HG02678 (cell line): ENCODE measurements around the gene DUT.

Source experiments
- ATAC-seq: cut with Tn5 transposase; IDR thresholded peaks from one replicate; pipeline ENCODE4 v1.9.1; 2021; ENCODE audit warnings: mild to moderate bottlenecking, moderate library complexity; ENCODE audit not compliant: unreplicated experiment

Gene DUT

DNA sequence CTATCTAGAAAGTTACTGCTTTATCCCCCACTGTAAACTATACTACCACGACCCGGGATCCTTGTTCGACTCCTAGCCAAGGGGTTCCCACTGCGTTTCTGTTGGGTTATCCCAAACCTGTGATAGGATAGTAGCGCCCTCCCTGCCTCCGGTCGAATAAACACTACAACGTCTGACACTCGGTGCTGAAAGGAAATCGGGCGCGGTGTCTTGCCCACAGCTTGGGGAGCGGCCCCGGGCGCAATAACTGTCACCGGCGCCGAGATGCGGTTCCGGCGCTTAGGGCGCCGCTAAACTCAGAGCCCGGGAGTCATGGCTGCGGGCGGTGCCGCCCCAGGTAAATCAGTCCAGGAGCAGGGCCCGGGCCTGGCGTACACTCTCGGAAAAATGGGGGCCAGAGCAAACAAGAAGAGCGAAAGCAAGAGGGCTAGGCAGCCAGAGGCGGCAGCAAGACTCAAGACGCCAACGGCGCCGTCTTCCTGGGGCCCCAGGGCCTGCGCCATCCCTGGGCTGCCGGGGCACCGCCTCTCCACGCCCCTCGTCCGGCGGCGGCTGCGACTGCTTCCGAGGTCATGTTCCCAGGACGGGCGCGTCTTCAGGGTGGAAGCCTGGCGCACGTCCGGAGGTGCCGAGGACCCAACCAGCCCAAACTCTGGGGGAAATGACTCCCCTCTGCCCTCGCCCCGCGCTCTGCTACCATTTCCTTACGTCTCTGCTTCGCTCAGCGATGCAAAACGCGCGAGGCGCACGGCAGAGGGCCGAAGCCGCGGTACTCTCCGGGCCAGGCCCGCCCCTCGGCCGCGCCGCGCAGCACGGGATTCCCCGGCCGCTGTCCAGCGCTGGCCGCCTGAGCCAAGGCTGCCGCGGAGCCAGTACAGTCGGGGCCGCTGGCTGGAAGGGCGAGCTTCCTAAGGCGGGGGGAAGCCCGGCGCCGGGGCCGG is at the start of gene DUT:
DUT (plus strand) TSS at position 575 of the 941 bp plus-strand sequence; CDS start at position 662, 87 bp downstream.
- ATAC-seq = peak; percentile 85

DNA sequence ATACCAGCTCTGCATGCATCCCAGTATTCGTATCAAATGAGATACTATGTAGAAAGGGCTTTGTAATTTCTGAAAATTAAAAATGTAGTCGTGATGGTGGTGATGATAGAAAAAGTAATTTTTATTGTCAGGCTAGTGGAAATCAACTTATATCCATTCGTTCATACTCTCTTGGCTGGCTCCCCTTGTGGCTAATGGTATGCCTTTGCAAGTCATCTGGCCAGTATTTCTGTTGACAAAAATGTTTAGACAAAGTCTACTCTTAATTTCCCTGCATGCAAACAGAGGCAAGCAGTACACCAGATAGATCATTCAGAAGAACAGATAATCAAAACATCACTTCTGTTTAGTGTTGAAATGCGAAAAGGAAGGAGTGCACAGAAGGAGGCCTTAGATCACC is 49.6 kb upstream of the DUT start:
- no peak for ATAC-seq

DNA sequence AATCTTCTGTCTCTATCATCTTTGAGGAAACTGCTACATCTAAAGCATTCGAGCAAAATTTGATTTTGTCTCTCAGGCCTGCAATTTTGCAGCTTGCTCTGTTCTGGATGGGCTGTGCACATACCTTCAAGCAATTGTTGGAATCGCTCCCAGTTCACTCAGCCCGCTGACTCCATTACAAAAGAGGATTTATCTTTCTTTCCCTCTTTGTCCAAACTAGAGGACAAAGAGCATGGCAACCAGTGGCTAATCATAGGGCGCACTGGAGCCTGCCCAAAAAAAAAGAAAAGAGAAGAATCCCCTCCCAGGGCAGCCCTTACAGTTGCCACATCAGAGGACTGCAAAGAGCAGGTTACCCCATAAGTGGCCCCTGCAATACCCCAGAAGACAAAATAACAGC is 49.0 kb upstream of the DUT start:
- no peak for ATAC-seq

GRCh38 chr15:48283396-48284145 is 47.7 kb upstream of the DUT start:
- ATAC-seq = no peak

DNA sequence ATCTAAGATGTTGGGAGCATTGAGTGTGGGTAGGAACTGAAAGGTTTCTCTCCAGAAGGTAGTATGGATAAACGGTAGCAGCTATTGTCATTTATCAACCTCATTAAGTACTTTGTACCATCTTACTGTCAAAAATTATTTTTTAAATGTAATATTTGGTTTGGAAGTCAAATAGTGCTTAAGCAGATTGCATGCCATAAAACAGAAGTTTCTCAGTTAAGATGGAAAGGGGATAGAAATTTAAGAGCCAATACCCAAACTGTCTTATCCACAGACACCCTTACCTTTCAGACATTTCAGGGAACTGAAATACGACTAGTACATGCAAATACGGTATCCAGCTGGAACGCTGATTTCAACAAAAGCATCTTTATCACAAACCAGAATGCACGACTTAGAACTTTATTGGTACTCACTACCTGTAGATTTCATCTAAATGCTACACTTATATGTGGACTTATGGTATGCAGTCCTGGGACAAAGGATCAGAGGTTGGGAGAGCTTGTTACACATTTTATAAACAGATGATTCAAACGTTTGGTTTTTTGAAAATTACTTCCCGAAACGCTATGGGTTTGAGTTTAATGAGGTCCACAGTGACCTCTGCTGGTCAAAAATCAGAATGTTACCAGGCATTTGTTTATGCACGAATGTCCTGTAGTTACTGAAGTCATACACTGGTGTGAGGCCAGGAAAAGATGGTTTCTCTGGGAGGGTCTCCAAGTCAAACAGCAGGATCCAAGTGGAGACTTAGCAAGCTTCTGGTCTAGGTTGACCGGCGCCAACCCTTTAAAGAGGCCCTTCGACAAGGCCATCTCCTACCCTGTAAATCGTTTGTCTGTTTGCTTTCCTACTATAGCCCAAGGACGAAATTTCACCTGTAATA is 45.7 kb upstream of the DUT start:
- ATAC-seq = peak; percentile 76

- ATAC-seq = no peak
Measured at GRCh38 chr15:48289628-48290027, 41.6 kb upstream of the DUT start.

DNA sequence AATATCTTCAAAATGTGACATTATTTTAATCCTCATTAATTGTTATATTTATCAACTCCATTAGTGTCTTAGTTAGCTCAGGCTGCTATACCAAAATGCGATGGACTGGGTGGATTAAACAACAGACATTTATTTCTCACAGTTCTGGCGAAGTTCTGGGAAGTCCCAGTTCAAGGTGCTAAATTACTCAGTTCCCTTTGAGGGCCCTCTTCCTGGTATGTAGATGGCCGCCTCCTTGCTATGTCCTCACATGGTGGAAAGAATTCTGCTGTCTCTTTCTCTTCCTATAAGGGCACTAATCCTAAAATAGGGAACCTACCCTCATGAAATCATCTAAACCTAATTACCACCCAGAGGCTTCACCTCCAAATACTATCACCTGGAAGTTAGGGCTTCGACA is 38.8 kb upstream of the DUT start:
- ATAC-seq = no peak

GRCh38 chr15:48297668-48298067 is 33.6 kb upstream of the DUT start:
- ATAC-seq = no peak

GRCh38 chr15:48298914-48299313 is 32.3 kb upstream of the DUT start:
- ATAC-seq = no peak

DNA sequence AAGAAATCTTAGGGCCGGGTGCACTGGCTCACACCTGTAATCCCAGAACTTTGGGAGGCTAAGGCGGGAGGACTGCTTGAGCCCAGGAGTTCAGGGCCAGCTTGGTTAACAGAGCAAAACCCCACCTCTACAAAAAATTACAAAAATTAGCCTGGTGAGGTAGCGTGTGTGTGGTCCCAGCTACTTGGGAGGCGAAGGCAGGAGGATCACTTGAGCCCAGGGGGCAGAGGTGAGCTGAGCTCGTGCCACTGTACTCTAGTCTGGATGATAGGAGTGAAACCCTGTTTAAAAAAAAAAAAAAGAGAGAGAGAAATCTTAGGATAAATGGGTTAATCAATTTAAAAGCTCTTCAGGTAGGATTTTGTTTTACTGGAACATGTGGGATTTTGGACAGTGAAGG is 31.2 kb upstream of the DUT start:
- no peak for ATAC-seq

DNA sequence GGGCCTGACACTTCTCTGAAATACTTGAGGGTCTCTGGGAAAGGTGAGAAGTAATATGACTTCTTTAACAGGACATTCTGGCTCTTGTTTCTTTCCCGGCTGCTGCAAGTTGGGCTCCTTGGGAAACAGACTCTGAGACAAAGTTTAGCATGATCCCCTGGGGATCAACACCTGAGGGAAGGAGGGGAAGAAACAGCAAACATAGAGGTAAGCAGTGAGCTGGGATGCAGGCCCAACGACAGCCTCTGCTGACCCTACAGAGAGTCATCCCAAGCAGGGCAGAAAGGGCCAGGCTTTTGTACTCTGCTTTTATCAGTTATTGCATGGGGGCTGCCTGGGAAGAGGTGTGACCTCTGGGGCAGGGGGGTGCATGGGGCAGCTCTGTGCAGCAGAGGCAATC is 26.8 kb upstream of the DUT start:
- ATAC-seq = no peak

DNA sequence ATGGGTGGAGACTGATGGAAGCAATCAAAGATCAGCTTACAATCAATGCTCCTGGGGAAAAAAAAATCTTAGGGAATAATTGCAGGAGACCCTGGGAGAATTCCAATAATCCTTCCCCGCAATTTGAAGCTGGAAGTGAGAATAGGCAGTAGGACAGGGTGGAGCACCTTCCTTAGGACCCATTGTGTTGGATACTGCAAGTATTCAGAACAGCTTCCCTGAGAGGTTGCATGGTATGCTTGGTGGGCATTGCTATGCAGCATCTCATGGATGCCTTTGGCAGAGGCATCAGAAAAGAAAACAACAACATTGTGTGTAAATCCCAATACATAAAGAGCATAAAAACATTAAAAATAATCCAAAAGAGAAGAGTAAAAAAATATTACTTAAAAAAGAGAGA is 24.6 kb upstream of the DUT start:
- no peak for ATAC-seq

GRCh38 chr15:48307586-48307985 is 23.6 kb upstream of the DUT start:
- no peak for ATAC-seq

DNA sequence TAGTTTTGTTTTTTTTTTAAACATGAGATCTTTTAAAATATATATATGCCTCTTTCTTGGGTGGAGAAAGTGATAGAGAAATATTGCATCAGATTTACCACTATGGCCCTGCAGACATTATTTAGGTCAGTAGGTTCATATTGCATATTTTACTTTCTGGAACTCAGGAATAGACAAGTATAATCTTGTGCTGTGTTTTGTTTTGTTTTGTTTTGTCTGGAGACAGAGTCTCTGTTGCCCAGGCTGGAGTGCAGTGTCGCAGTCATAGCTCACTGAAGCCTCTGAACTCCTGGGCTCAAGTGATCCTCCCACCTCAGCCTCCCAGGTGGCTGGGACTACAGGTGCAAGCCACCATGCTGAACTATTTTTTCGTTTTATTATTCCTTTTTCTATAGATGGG is 21.5 kb upstream of the DUT start:
- ATAC-seq = no peak

DNA sequence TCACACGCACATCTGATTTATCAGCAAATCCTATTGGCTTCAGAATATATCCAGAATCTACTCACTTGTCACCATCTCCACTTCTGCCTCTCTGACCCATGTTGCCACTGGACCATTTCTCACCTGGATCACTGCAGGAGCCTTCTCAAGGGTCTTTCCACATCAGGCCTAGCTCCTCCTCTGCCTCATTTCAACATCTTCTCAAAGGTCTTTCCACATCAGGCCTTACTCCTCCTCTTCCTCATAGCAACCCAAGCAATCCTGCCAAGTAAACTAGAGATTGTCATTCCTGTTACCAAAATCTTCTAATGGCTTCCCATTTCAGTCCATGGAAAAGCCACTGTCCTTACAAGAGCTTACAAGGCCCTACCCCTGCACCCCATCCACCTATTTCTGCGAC is 18.0 kb upstream of the DUT start:
- no peak for ATAC-seq

DNA sequence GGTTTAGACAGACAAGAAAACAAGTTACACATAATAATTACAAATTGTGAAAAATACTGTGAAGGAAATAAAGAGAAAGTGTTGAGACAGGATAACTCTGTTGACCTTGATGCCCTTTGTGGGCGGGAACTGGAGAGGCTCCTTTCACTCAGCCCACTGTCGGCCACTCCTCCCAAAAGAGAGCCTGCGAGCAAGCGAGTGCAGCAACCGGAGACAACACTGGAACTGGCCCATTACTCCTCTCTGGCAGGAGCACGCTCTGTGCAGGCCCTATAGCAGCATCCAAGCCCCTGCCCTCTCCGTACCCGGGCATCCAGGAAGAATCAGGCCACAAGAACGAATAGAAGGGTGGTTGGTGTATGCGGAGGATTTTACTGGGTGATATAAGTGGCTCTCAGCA is 16.2 kb upstream of the DUT start:
- no peak for ATAC-seq

DNA sequence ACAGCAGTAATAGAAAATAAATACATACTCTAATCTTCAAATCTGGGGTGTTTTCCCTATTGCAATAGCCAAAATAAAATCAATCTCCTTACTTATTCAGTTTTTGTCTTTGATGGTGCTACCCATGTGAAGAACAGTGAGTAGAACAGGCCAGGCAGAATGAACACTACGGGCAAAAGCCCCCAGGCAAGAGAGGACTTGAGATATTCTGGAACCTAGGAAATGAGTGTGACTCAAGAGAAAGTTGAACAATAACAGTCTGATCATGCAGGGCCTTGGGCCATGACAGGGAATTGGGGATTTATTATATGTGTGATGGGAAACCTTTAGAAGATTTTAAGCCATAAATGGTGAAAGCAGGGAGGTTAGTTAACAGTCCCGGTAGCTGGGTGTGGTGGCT is 14.0 kb upstream of the DUT start:
- no peak for ATAC-seq

GRCh38 chr15:48318131-48318530 is 13.1 kb upstream of the DUT start:
- ATAC-seq = no peak

DNA sequence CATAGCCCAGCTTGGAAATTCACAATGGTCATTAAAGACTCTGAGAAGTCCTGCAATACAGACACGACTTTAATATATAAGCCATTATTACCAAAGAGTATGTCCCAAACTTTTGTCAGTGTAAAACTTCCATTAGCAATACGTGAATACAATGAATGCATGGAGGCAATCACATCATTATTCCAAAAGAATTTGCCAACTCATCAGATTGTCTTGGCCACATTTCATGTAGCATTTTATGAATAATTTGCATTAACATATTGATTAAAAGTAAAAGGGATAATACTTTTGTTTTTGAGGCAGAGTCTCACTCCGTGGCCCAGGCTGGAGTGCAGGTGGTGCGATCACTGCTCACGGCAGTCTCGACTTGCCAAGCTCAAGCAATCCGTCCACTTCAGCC is 7.9 kb upstream of the DUT start:
- no peak for ATAC-seq

GRCh38 chr15:48324949-48325348 is 6.3 kb upstream of the DUT start:
- no peak for ATAC-seq

DNA sequence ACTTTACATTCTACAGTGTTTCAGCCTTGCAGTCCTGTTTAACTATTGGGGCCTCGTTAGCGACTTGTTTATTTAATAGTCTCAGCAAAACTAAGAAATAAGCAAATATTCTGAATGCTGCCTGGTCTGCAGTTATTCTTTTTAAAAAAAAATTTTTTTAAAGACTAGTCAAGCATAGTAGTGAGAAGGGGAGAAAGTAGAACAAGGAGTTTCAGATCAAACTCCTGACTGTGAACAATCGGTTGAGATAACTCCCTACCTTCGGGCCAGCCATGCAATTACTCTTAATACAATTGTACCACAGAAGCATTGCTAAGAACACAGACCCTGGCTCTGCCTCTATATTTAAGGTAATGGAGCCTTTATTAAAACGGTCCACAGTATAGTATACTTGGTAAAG is 5.8 kb upstream of the DUT start:
- ATAC-seq = no peak
